ENCODE data around the gene JAM3. TPM values are rescaled to one million over a fixed set of nuclear protein-coding genes. Genes with fewer than 3 reads are reported as not detected.

JAM3 gene
- total and polyA plus RNA-seq, 2 donors (not counting 3 experiments of a cell fraction or from before 2014, with no cell fraction given), result 78.8 to 137 TPM

GRCh38 chr11:134178032-134178674 lies 109.3 kb downstream of the JAM3 start:
- Histone ChIP-seq H2AFZ (ENCODE audit: low read depth, low read length) (no peak overlapping the region), H3K27ac (ENCODE audit: insufficient read depth, low read depth, low read length) (no peak overlapping the region), H3K9me3 (replicated peaks; ENCODE audit: control insufficient read depth, insufficient read depth, low read length) (no peaks in the 10 kb centered on the region), H4K20me1 (replicated peaks; ENCODE audit: control insufficient read depth, extremely low read depth, insufficient read depth, low read length) (no peaks in the 10 kb centered on the region), H3K9me1 (replicated peaks; ENCODE audit: control insufficient read depth, extremely low read depth, insufficient read depth, low read length) (no peaks in the 10 kb centered on the region), H3K4me1 (ENCODE audit: control insufficient read depth, extremely low read depth, insufficient read depth, low read length) (no peaks in the 10 kb centered on the region), H3K79me2 (ENCODE audit: control insufficient read depth, insufficient read depth, low read length) (no peaks in the 10 kb centered on the region), H3K27me3 (ENCODE audit: control insufficient read depth in 2 of 2, insufficient read depth in 2 of 2, low read length in 2 of 2) (no peaks in the 10 kb centered on the region), H3K36me3 (ENCODE audit: control insufficient read depth in 2 of 2, extremely low read depth in 1 of 2, insufficient read depth in 2 of 2, low read length in 2 of 2) (peaks cover 3 to 7% of the 10 kb centered on the region in 2 experiments), H3K4me2 (ENCODE audit: insufficient read depth, low read length) (no peak overlapping the region), H3K4me3 (replicated peaks in 1 of 3; ENCODE audit: insufficient read depth in 1 of 3, low read depth in 1 of 3, low read length in 3 of 3) (no peak overlapping the region), H3K9ac (replicated peaks; ENCODE audit: extremely low read depth, insufficient read depth, low read length) (no peak overlapping the region)
- ChIA-PET CTCF (no interaction called here), POLR2A (no interaction called here)
- no peak for TF ChIP-seq MAX (IDR thresholded peaks at IDR 0.05; ENCODE audit: insufficient read depth, insufficient read length)
- no peak for TF ChIP-seq POLR2AphosphoS5 (IDR thresholded peaks at IDR 0.05; ENCODE audit: insufficient read depth, low read depth, low read length)
- no peak for TF ChIP-seq POLR2A (IDR thresholded peaks at IDR 0.05; ENCODE audit: low read depth, low read length)
- no peak for TF ChIP-seq MYC (IDR thresholded peaks at IDR 0.05; ENCODE audit: low read depth, low read length)
- TF ChIP-seq FOS (IDR thresholded peaks at IDR 0.05; ENCODE audit: borderline replicate concordance, insufficient read depth, low read length), result no peak
- TF ChIP-seq EZH2 (IDR thresholded peaks at IDR 0.05; ENCODE audit: borderline replicate concordance, low read depth, low read length, severe bottlenecking), result no peak
- TF ChIP-seq CTCF (IDR thresholded peaks at IDR 0.05; ENCODE audit: extremely low read depth in 1 of 2, insufficient read depth in 1 of 2, low read depth in 1 of 2, low read length in 2 of 2), result no peak
- TF ChIP-seq GATA2 (IDR thresholded peaks at IDR 0.05; ENCODE audit: insufficient read depth, insufficient read length, low read depth, low read length), result no peak
- no peak for TF ChIP-seq JUN (IDR thresholded peaks at IDR 0.05; ENCODE audit: borderline replicate concordance, insufficient read depth, insufficient read length, low read depth)
- BruUV-seq (replicated peaks), result no TSS peak
- dilution Hi-C loops (cut with MboI; ENCODE audit: extremely low pct_ligation_motif_present, low sequenced_read_pairs) (no loop called here), intact Hi-C loops (cut with micrococcal nuclease) (no loop called here)
- DNase-seq (ENCODE audit: low read depth, low spot score) (no peak), FAIRE-seq (no peak)
